ENCODE measurements around the gene ACLY. TPM values are rescaled to one million over a fixed set of nuclear protein-coding genes. Genes with fewer than 3 reads are reported as not detected.
"Not testable (repeated sequence)": the region's sequence is repeated elsewhere in the genome, so short reads cannot be mapped to it uniquely, and the experiment has no call there.

ACLY gene
- total and polyA plus RNA-seq, 3 experiments from 2014 or later: 70.6 to 189 (median 188) TPM

GRCh38 chr17:41840781-41841180, 78.0 kb downstream of the ACLY start:
- H3K27ac Mint-ChIP-seq: peak overlapping the region in 1 of 8 donors; percentile 54
- POLR2A ChIA-PET: interaction anchor here (0.7 kb wide), 1 partner anchor 78 kb away, joined by 3 read pairs; no protein-coding TSS in a partner anchor

GRCh38 chr17:41839448-41839847, 79.3 kb downstream of the ACLY start:
- H3K4me3 Mint-ChIP-seq: peak overlapping the region in 1 of 7 donors; percentile 45
- H3K27me3 Mint-ChIP-seq; H3K4me3 ChIP-seq (ENCODE audit: low read length); H3K27ac Mint-ChIP-seq; CTCF ChIA-PET; H3K27me3 ChIP-seq (ENCODE audit: insufficient read depth, low read length, poor library complexity, severe bottlenecking); DNase-seq; H3K9me3 ChIP-seq (ENCODE audit: low read length); H3K36me3 Mint-ChIP-seq; H3K36me3 ChIP-seq (ENCODE audit: insufficient read depth, low read length); H3K27ac ChIP-seq (ENCODE audit: low read depth, low read length); POLR2A ChIA-PET; H3K9me3 Mint-ChIP-seq: not testable (repeated sequence)
- peaks cover 11 to 18% (median 12%) of the 10 kb centered on the region in 3 donors for H3K4me1 Mint-ChIP-seq
- H3K4me1 ChIP-seq (ENCODE audit: insufficient read depth, low read length): peaks cover 17% of the 10 kb centered on the region

More at GRCh38 chr17:41840781-41841180, 78.0 kb downstream of the ACLY start:
- H3K4me3 ChIP-seq (ENCODE audit: low read length); H3K9me3 Mint-ChIP-seq; H3K36me3 Mint-ChIP-seq; H3K27ac ChIP-seq (ENCODE audit: low read depth, low read length); H3K4me1 ChIP-seq (ENCODE audit: insufficient read depth, low read length); DNase-seq; H3K4me3 Mint-ChIP-seq; H3K27me3 ChIP-seq (ENCODE audit: insufficient read depth, low read length, poor library complexity, severe bottlenecking); H3K9me3 ChIP-seq (ENCODE audit: low read length); H3K36me3 ChIP-seq (ENCODE audit: insufficient read depth, low read length); H3K4me1 Mint-ChIP-seq; CTCF ChIA-PET; H3K27me3 Mint-ChIP-seq: not testable (repeated sequence)

- Histone ChIP-seq H3K9me3 (ENCODE audit: low read length) (no peaks in the 10 kb centered on the region), H3K36me3 (ENCODE audit: insufficient read depth, low read length) (no peaks in the 10 kb centered on the region), H3K4me3 (ENCODE audit: low read length) (peak within 1 kb of the TSS; percentile 56), H3K27me3 (ENCODE audit: insufficient read depth, low read length, poor library complexity, severe bottlenecking) (no peaks in the 10 kb centered on the region), H3K4me1 (ENCODE audit: insufficient read depth, low read length) (peaks cover 17% of the 10 kb centered on the region), H3K27ac (ENCODE audit: low read depth, low read length) (no peak within 1 kb of the TSS)
- peak within 1 kb of the TSS in 4 of 8 donors; percentile 11 to 87 (median 26) for H3K27ac Mint-ChIP-seq
- H3K27me3 Mint-ChIP-seq: peaks cover 0 to 3% of the 10 kb centered on the region in 2 donors
- H3K9me3 Mint-ChIP-seq: no peaks in the 10 kb centered on the region
- peak within 1 kb of the TSS; percentile 83 to 92 (median 86) for H3K4me3 Mint-ChIP-seq
- H3K36me3 Mint-ChIP-seq: peaks cover 0 to 8% (median 1%) of the 10 kb centered on the region in 3 donors
- H3K4me1 Mint-ChIP-seq: peaks cover 11 to 23% (median 13%) of the 10 kb centered on the region in 3 donors
- CTCF ChIA-PET: interaction anchor here (1.2 kb wide), 2 partner anchors 21 to 26 kb away, joined by 3 read pairs; partner anchors contain the start of gene P3H4
- POLR2A ChIA-PET: interaction anchor here (0.6 kb wide), 1 partner anchor 50 kb away, joined by 4 read pairs; no protein-coding TSS in a partner anchor
- DNase-seq: no peak
Measured at GRCh38 chr17:41837761-41838538, 80.8 kb downstream of the ACLY start, which contains the start of gene KLHL10. Gene KLHL10 (plus strand): TSS chr17:41837825. CDS start chr17:41837933, 108 bp downstream.

- Histone ChIP-seq H3K9me3 (ENCODE audit: low read length) (no peaks in the 10 kb centered on the region), H3K27me3 (ENCODE audit: insufficient read depth, low read length, poor library complexity, severe bottlenecking) (no peaks in the 10 kb centered on the region), H3K36me3 (ENCODE audit: insufficient read depth, low read length) (no peaks in the 10 kb centered on the region), H3K4me1 (ENCODE audit: insufficient read depth, low read length) (peaks cover 17% of the 10 kb centered on the region), H3K4me3 (ENCODE audit: low read length) (peak overlapping the region; percentile 56), H3K27ac (ENCODE audit: low read depth, low read length) (no peak overlapping the region)
- peaks cover 0 to 16% (median 1%) of the 10 kb centered on the region in 3 donors for H3K36me3 Mint-ChIP-seq
- CTCF ChIA-PET: interaction anchor here (1.2 kb wide), 1 partner anchor 22 kb away, joined by 3 read pairs; no protein-coding TSS in a partner anchor
- H3K27ac Mint-ChIP-seq: peak overlapping the region in 6 of 8 donors; percentile 11 to 91 (median 64)
- no peak for DNase-seq
- POLR2A ChIA-PET: interaction anchor here (0.6 kb wide), 2 partner anchors 25 to 36 kb away, joined by 3 to 7 read pairs; no protein-coding TSS in a partner anchor
- H3K4me1 Mint-ChIP-seq: peaks cover 11 to 23% (median 13%) of the 10 kb centered on the region in 3 donors
- H3K9me3 Mint-ChIP-seq: no peaks in the 10 kb centered on the region
- peak overlapping the region; percentile 83 to 92 (median 86) for H3K4me3 Mint-ChIP-seq
- H3K27me3 Mint-ChIP-seq: peaks cover 0 to 3% of the 10 kb centered on the region in 2 donors
Measured at GRCh38 chr17:41836550-41837196, 82.1 kb downstream of the ACLY start.

- Mint-ChIP-seq H3K36me3 (peaks cover 0 to 21% (median 5%) of the 10 kb centered on the region in 3 donors), H3K4me1 (peaks cover 11 to 23% (median 13%) of the 10 kb centered on the region in 3 donors), H3K9me3 (no peaks in the 10 kb centered on the region), H3K27me3 (peaks cover 0 to 3% of the 10 kb centered on the region in 2 donors), H3K27ac (peak within 1 kb of the TSS in 7 of 8 donors; percentile 21 to 91 (median 78)), H3K4me3 (peak within 1 kb of the TSS; percentile 85 to 92 (median 88))
- DNase-seq: peak; percentile 31 to 74 (median 54)
- Histone ChIP-seq H3K36me3 (ENCODE audit: insufficient read depth, low read length) (no peaks in the 10 kb centered on the region), H3K27me3 (ENCODE audit: insufficient read depth, low read length, poor library complexity, severe bottlenecking) (no peaks in the 10 kb centered on the region), H3K4me1 (ENCODE audit: insufficient read depth, low read length) (peaks cover 17% of the 10 kb centered on the region), H3K4me3 (ENCODE audit: low read length) (peak within 1 kb of the TSS; percentile 56), H3K9me3 (ENCODE audit: low read length) (no peaks in the 10 kb centered on the region), H3K27ac (ENCODE audit: low read depth, low read length) (peak within 1 kb of the TSS; percentile 43)
- ChIA-PET CTCF (no interaction called here), POLR2A (interaction anchor here (0.6 to 1.1 kb wide), 2 partner anchors 9 to 37 kb away, joined by 3 read pairs; no protein-coding TSS in a partner anchor)
Measured at GRCh38 chr17:41835800-41836549, 82.8 kb downstream of the ACLY start, which contains the start of gene NT5C3B. Gene NT5C3B (minus strand): TSS chr17:41836232. CDS start chr17:41836193, 39 bp downstream.

- no peak overlapping the region for H3K27ac ChIP-seq (ENCODE audit: low read depth, low read length)
- Mint-ChIP-seq H3K4me1 (peaks cover 11 to 23% (median 13%) of the 10 kb centered on the region in 3 donors), H3K9me3 (no peaks in the 10 kb centered on the region), H3K27me3 (peaks cover 0 to 3% of the 10 kb centered on the region in 2 donors), H3K36me3 (peaks cover 0 to 27% (median 5%) of the 10 kb centered on the region in 3 donors), H3K4me3 (peak overlapping the region; percentile 85 to 92 (median 87)), H3K27ac (peak overlapping the region in 7 of 8 donors; percentile 21 to 86 (median 64))
- peaks cover 17% of the 10 kb centered on the region for H3K4me1 ChIP-seq (ENCODE audit: insufficient read depth, low read length)
- H3K9me3 ChIP-seq (ENCODE audit: low read length): no peaks in the 10 kb centered on the region
- POLR2A ChIA-PET: interaction anchor here (1.1 kb wide), 1 partner anchor 8 kb away, joined by 3 read pairs; no protein-coding TSS in a partner anchor
- H3K4me3 ChIP-seq (ENCODE audit: low read length): peak overlapping the region; percentile 52
- no peak for DNase-seq
- H3K36me3 ChIP-seq (ENCODE audit: insufficient read depth, low read length): no peaks in the 10 kb centered on the region
- no peaks in the 10 kb centered on the region for H3K27me3 ChIP-seq (ENCODE audit: insufficient read depth, low read length, poor library complexity, severe bottlenecking)
- CTCF ChIA-PET: no interaction called here
Measured at GRCh38 chr17:41835214-41835799, 83.4 kb downstream of the ACLY start.

- not testable (repeated sequence) for H3K4me1 ChIP-seq (ENCODE audit: insufficient read depth, low read length); H3K27me3 ChIP-seq (ENCODE audit: insufficient read depth, low read length, poor library complexity, severe bottlenecking); DNase-seq; H3K36me3 ChIP-seq (ENCODE audit: insufficient read depth, low read length); H3K4me1 Mint-ChIP-seq; H3K9me3 ChIP-seq (ENCODE audit: low read length); H3K27ac ChIP-seq (ENCODE audit: low read depth, low read length); H3K9me3 Mint-ChIP-seq; H3K4me3 Mint-ChIP-seq; H3K4me3 ChIP-seq (ENCODE audit: low read length); H3K27me3 Mint-ChIP-seq
- ChIA-PET POLR2A (interaction anchor here (0.5 kb wide), 1 partner anchor 125 kb away, joined by 6 read pairs; no protein-coding TSS in a partner anchor), CTCF (interaction anchor here (1.8 to 3.3 kb wide), 2 partner anchors 14 to 19 kb away, joined by 6 to 15 read pairs; partner anchors contain the start of gene P3H4)
- H3K27ac Mint-ChIP-seq: peak overlapping the region in 1 of 8 donors; percentile 20
- H3K36me3 Mint-ChIP-seq: peaks cover 0 to 63% (median 7%) of the 10 kb centered on the region in 3 donors
Measured at GRCh38 chr17:41829961-41830360, 88.8 kb downstream of the ACLY start.
